ENCODE data around the gene ABLIM2. TPM values are rescaled to one million over a fixed set of nuclear protein-coding genes. Genes with fewer than 3 reads are reported as not detected.

Gene ABLIM2
- total and polyA plus RNA-seq, 2 of the 4 experiments (the other 2 are of a cell fraction) = under 0.01 to 0.10 TPM

- H3K27me3 ChIP-seq (ENCODE audit: control insufficient read depth, insufficient read depth, low read length) = peaks cover 85% of the 10 kb centered on the region
- H2BK15ac ChIP-seq (ENCODE audit: low read depth, low read length) = no peak overlapping the region
- intact Hi-C loops (cut with micrococcal nuclease) = no loop called here
- no peak overlapping the region for H2AK9ac ChIP-seq (replicated peaks; ENCODE audit: low read depth, low read length, poor library complexity)
- no peaks in the 10 kb centered on the region for H4K20me1 ChIP-seq (ENCODE audit: insufficient read depth, low read length)
- no peak for TF ChIP-seq FOS (IDR thresholded peaks at IDR 0.05; ENCODE audit: low read depth, low read length)
- no peak for TF ChIP-seq BHLHE40 (IDR thresholded peaks at IDR 0.05; ENCODE audit: low read depth, low read length)
- no peak for TF ChIP-seq CEBPB (IDR thresholded peaks at IDR 0.05; ENCODE audit: low read depth, low read length)
- no peak for TF ChIP-seq NFE2L2 (IDR thresholded peaks at IDR 0.05; ENCODE audit: low read depth, low read length)
- TF ChIP-seq POLR2A (IDR thresholded peaks at IDR 0.05; ENCODE audit: low read depth, low read length) = no peak
- no peak for TF ChIP-seq USF2 (IDR thresholded peaks at IDR 0.05; ENCODE audit: low read depth, low read length)
- in situ Hi-C loops (cut with MboI; ENCODE audit: low sequenced_read_pairs) = no loop called here
- no peak overlapping the region for H2BK5ac ChIP-seq (ENCODE audit: low read depth, low read length, poor library complexity, severe bottlenecking)
- H3K4me3 ChIP-seq (ENCODE audit: insufficient read depth, low read depth, low read length) = no peak overlapping the region
- H4K8ac ChIP-seq (ENCODE audit: low read depth in 2 of 2, low read length in 2 of 2) = no peak overlapping the region
- H3K9ac ChIP-seq (ENCODE audit: low read depth, low read length) = no peak overlapping the region
- no peaks in the 10 kb centered on the region for H3K79me1 ChIP-seq (ENCODE audit: low read depth in 1 of 2, low read length in 2 of 2)
- no peak overlapping the region for H3K56ac ChIP-seq (ENCODE audit: extremely low read depth, insufficient read depth, low read length)
- no peak overlapping the region for H3K27ac ChIP-seq (ENCODE audit: insufficient read depth, low read length)
- BruUV-seq (replicated peaks) = no TSS peak
- ChIA-PET POLR2A (ENCODE audit: unreplicated experiment) (no interaction called here), CTCF (no interaction called here)
- H3K4ac ChIP-seq (ENCODE audit: low read depth, low read length) = no peak overlapping the region
- H3K4me2 ChIP-seq (ENCODE audit: low read depth, low read length) = no peak overlapping the region
- no peak overlapping the region for H2AFZ ChIP-seq (replicated peaks; ENCODE audit: low read length, poor library complexity)
- dilution Hi-C loops (cut with HindIII; ENCODE audit: low sequenced_read_pairs, unreplicated experiment) = no loop called here
- no peak overlapping the region for H3K18ac ChIP-seq (ENCODE audit: low read depth, low read length)
- no peaks in the 10 kb centered on the region for H3K9me1 ChIP-seq (ENCODE audit: insufficient read depth, low read length)
- DNase-seq = no peak
- no peak overlapping the region for H3K23ac ChIP-seq (ENCODE audit: low read depth, low read length)
- no peak overlapping the region for H2AK5ac ChIP-seq (ENCODE audit: low read depth, low read length)
- no peak overlapping the region for H4K91ac ChIP-seq (ENCODE audit: insufficient read depth, low read depth, low read length)
- no peak overlapping the region for H2BK20ac ChIP-seq (ENCODE audit: low read depth, low read length)
- H3K4me1 ChIP-seq (ENCODE audit: control insufficient read depth, insufficient read depth, low read length) = no peaks in the 10 kb centered on the region
- H2BK120ac ChIP-seq (ENCODE audit: low read depth, low read length) = no peak overlapping the region
- no peak overlapping the region for H4K5ac ChIP-seq (ENCODE audit: low read depth, low read length)
- no peaks in the 10 kb centered on the region for H3K9me3 ChIP-seq (ENCODE audit: control insufficient read depth, insufficient read depth, low read length)
- no peak for ATAC-seq (ENCODE audit: low read depth)
- no peak overlapping the region for H3K14ac ChIP-seq (replicated peaks; ENCODE audit: low read depth, low read length)
- no peaks in the 10 kb centered on the region for H3K36me3 ChIP-seq (ENCODE audit: control insufficient read depth, insufficient read depth, low read length)
- WGBS, 2 experiments (ENCODE audit: extremely low coverage in 2 of 2, insufficient read length in 1 of 2) = 30% methylated on average over 4 of the region's 9 CpGs; no CpG with 5 or more reads in 1 of the 2 experiments
Observed at GRCh38 chr4:8146157-8146556, 12.5 kb downstream of the ABLIM2 start.
